Stomach (tissue), 9 donors: ENCODE measurements around the gene DHX8. TPM values are rescaled to one million over a fixed set of nuclear protein-coding genes. Genes with fewer than 3 reads are reported as not detected.

ENCODE experiments used
- DNase-seq, 2 donors: peaks; one replicate each; pipeline versions ENCODE4 v3.0.0 to v3.0.0-alpha.2; 2013 to 2019
- H3K27ac ChIP-seq, 5 donors: fragments of 200-600 bp in 4 of 5; sonication (generic) in 4 of 5; one replicate each; pipeline ENCODE4 v1.5.1; 2013 to 2019; ENCODE audit warnings: mild to moderate bottlenecking in 1 of 5, moderate library complexity in 1 of 5
- H3K27me3 ChIP-seq, 3 donors: fragments of 200-600 bp; sonication (generic); one replicate each; pipeline ENCODE4 v1.5.1; 2017 to 2019; ENCODE audit warnings: mixed run types in 1 of 3
- H3K36me3 ChIP-seq, 4 donors: fragments of 200-600 bp; sonication (generic); 1 replicate in 3 of 4; 2 replicates in 1 of 4; pipeline ENCODE4 v1.5.1; 2016 to 2019
- H3K4me1 ChIP-seq, 4 donors: fragments of 200-600 bp; sonication (generic); one replicate each; pipeline ENCODE4 v1.5.1; 2016 to 2019
- H3K4me3 ChIP-seq, 4 donors: fragments of 200-600 bp; sonication (generic) in 3 of 4; one replicate each; pipeline ENCODE4 v1.5.1; 2016 to 2019; ENCODE audit warnings: mild to moderate bottlenecking in 1 of 4
- H3K9me3 ChIP-seq, 4 donors: fragments of 200-600 bp; sonication (generic); one replicate each; pipeline ENCODE4 v1.5.1; 2016 to 2019
- EP300 ChIP-seq: sonication (generic); formaldehyde crosslinking; IDR thresholded peaks from one replicate; pipeline ENCODE4 v1.6.1; 2017; ENCODE audit warnings: antibody characterized with exemption
- POLR2A ChIP-seq, 4 donors: fragments of 450-650 bp; IDR thresholded peaks; one replicate each; pipeline ENCODE4 v1.6.1; 2016; ENCODE audit warnings: antibody characterized with exemption in 4 of 4, control low read depth in 2 of 4, mild to moderate bottlenecking in 1 of 4, moderate library complexity in 1 of 4
- POLR2AphosphoS5 ChIP-seq, 3 donors: sonication (generic); formaldehyde crosslinking; IDR thresholded peaks; one replicate each; pipeline ENCODE4 v1.6.1; 2016; ENCODE audit warnings: antibody characterized with exemption in 3 of 3
- WGBS, 5 donors: extraction: QIAGEN DNeasy Blood & Tissue Kit in 3 of 5; methylation state at CpG; one replicate each; pipeline versions ENCODE4 v1.1.5 to v1.1.7; 2013 to 2018; 5-methylcytosine and 5-hydroxymethylcytosine counted together
- intact Hi-C: fragments of 100-400 bp; cut with DNase I; formaldehyde crosslinking; loops from one replicate; pipeline ENCODE4 v1.15.1; 2023; ENCODE audit warnings: low total_unique reads
- polyA plus RNA-seq, 3 donors: library from polyadenylated mRNA; stranded (reverse); fragments of 200-250 nt; gene quantifications; one replicate each; pipeline ENCODE4 v1.2.3, GENCODE V29; 2013
- total RNA-seq, 5 donors: library from RNA; depleted of rRNA; stranded (reverse); fragments of >200 nt; gene quantifications; one replicate each; pipeline versions ENCODE4 v1.1.0 to v1.2.3, GENCODE V29; 2014 to 2016
- TF ChIP-seq, protein P1 (sequence below), 7 experiments: fragments of 450-650 bp in 4 of 7; fragments of 200-600 bp in 3 of 7; sonication (generic) in 3 of 7; IDR thresholded peaks; one replicate each; pipeline ENCODE4 v1.5.1; 2016 to 2019; ENCODE audit warnings: antibody characterized with exemption in 7 of 7, control low read depth in 2 of 7, mild to moderate bottlenecking in 1 of 7
- donor health status: healthy with polysubstance abuse.
- donor health status: Bipolar disorder and iron deficiency.
- donor health status: healthy.

The DHX8 gene
- total and polyA plus RNA-seq, 8 donors = 9.2 to 137 (median 25.0) TPM

DNA sequence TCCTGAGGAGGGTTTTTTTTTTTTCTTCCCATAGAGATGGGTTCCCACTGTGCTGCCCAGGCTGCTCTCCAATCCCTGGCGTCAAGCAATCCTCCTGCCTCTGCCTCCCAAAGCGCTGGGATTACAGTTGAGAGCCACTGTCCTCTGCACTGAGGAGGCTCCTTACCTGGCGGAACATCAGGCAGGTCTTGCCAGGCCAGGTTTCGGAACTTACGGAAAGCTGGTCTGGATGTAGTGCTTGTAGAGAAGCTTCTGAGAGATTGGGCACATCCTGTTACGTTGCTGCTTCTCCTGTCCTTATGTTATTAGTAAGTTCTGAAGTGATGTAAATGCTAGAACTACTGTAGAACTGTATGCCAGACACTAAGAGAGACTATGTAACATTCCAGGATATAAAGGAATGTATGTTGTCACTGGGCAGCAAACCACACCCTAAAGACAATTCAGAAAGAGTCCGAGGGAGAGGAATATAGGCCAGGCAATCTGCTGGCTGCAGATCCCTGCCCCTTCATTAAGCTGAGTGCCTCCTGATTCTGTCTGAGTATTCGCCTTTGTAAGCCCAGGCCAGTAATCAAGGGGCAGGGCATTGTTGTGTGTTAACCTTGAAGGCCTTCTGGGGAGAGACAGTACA is 41.3 kb downstream of the DHX8 start:
- Histone ChIP-seq H3K4me1 (peaks cover 7 to 15% (median 12%) of the 10 kb centered on the region in 4 donors), H3K4me3 (no peak overlapping the region), H3K27ac (no peak overlapping the region), H3K9me3 (no peaks in the 10 kb centered on the region), H3K36me3 (peaks cover 53 to 89% (median 84%) of the 10 kb centered on the region in 4 donors), H3K27me3 (no peaks in the 10 kb centered on the region)
- no peak for DNase-seq
- no peak for TF ChIP-seq POLR2AphosphoS5 (IDR thresholded peaks at IDR 0.05)
- TF ChIP-seq POLR2A (IDR thresholded peaks at IDR 0.05) = no peak
- TF ChIP-seq EP300 = no peak
- TF ChIP-seq, protein P1, sequence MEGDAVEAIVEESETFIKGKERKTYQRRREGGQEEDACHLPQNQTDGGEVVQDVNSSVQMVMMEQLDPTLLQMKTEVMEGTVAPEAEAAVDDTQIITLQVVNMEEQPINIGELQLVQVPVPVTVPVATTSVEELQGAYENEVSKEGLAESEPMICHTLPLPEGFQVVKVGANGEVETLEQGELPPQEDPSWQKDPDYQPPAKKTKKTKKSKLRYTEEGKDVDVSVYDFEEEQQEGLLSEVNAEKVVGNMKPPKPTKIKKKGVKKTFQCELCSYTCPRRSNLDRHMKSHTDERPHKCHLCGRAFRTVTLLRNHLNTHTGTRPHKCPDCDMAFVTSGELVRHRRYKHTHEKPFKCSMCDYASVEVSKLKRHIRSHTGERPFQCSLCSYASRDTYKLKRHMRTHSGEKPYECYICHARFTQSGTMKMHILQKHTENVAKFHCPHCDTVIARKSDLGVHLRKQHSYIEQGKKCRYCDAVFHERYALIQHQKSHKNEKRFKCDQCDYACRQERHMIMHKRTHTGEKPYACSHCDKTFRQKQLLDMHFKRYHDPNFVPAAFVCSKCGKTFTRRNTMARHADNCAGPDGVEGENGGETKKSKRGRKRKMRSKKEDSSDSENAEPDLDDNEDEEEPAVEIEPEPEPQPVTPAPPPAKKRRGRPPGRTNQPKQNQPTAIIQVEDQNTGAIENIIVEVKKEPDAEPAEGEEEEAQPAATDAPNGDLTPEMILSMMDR (IDR thresholded peaks at IDR 0.05) = no peak
- intact Hi-C loops = no loop called here
- WGBS, 5 donors = 82 to 92% (median 89%) methylated on average over 8 of the region's 8 CpGs

- Histone ChIP-seq H3K27me3 (no peaks in the 10 kb centered on the region), H3K36me3 (peaks cover 35 to 69% (median 64%) of the 10 kb centered on the region in 4 donors), H3K4me1 (peaks cover 16 to 25% (median 20%) of the 10 kb centered on the region in 4 donors), H3K27ac (no peak overlapping the region), H3K9me3 (no peaks in the 10 kb centered on the region), H3K4me3 (no peak overlapping the region)
- intact Hi-C loops = no loop called here
- WGBS, 5 donors = 62 to 80% (median 70%) methylated on average over 7 of the region's 7 CpGs
- no peak for DNase-seq
- TF ChIP-seq POLR2AphosphoS5 (IDR thresholded peaks at IDR 0.05) (no peak), POLR2A (IDR thresholded peaks at IDR 0.05) (no peak), EP300 (no peak)
- TF ChIP-seq, protein P1 (IDR thresholded peaks at IDR 0.05) = no peak
These were observed 43.3 kb downstream of the DHX8 start for GRCh38 chr17:43526886-43527648.

- 51 to 81% (median 69%) methylated on average over 10 to 13 of the region's 13 CpGs for WGBS, 5 donors
- H3K9me3 ChIP-seq = no peaks in the 10 kb centered on the region
- H3K4me3 ChIP-seq = no peak overlapping the region
- DNase-seq = peak in 1 of 2 donors; percentile 61
- H3K27ac ChIP-seq = no peak overlapping the region
- H3K36me3 ChIP-seq = peaks cover 21 to 55% (median 50%) of the 10 kb centered on the region in 4 donors
- intact Hi-C loops = no loop called here
- no peaks in the 10 kb centered on the region for H3K27me3 ChIP-seq
- TF ChIP-seq POLR2AphosphoS5 (IDR thresholded peaks at IDR 0.05) = no peak
- TF ChIP-seq POLR2A (IDR thresholded peaks at IDR 0.05) = no peak
- TF ChIP-seq, protein P1 (IDR thresholded peaks at IDR 0.05) = no peak
- TF ChIP-seq EP300 = no peak
- peaks cover 16 to 25% (median 20%) of the 10 kb centered on the region in 4 donors for H3K4me1 ChIP-seq
These were observed 44.7 kb downstream of the DHX8 start for GRCh38 chr17:43528319-43528987.
